H9 (cell line): ENCODE measurements around the gene TRIM40. TPM values are rescaled to one million over a fixed set of nuclear protein-coding genes. Genes with fewer than 3 reads are reported as not detected.

Source experiments
- DNase-seq: peaks from one replicate; pipeline ENCODE4 v3.0.0-alpha.2; 2017
- H2AFZ ChIP-seq: one replicate; pipeline ENCODE4 v1.6.1; 2013; ENCODE audit warnings: mild to moderate bottlenecking, low read length, control low read depth, moderate library complexity
- H2AK5ac ChIP-seq: 2 replicates; pipeline ENCODE4 v1.6.1; 2013; ENCODE audit warnings: low read length, control low read depth, mixed read lengths; ENCODE audit not compliant: insufficient read length
- H2BK120ac ChIP-seq: one replicate; pipeline ENCODE4 v1.6.1; 2013; ENCODE audit warnings: low read depth, mild to moderate bottlenecking, low read length, control low read depth, inconsistent platforms; ENCODE audit not compliant: poor library complexity, severe bottlenecking
- H2BK12ac ChIP-seq: 2 replicates; pipeline ENCODE4 v1.6.1; 2013; ENCODE audit warnings: low read length, control low read depth, mixed read lengths, low read depth; ENCODE audit not compliant: insufficient read length
- H2BK15ac ChIP-seq: 2 replicates; pipeline ENCODE4 v1.6.1; 2013; ENCODE audit warnings: low read depth, low read length, control low read depth
- H2BK20ac ChIP-seq: one replicate; pipeline ENCODE4 v1.6.1; 2013; ENCODE audit warnings: low read depth, mild to moderate bottlenecking, low read length, control low read depth, inconsistent platforms; ENCODE audit not compliant: poor library complexity, severe bottlenecking
- H2BK5ac ChIP-seq: 2 replicates; pipeline ENCODE4 v1.6.1; 2013; ENCODE audit warnings: low read length, control low read depth, mixed read lengths; ENCODE audit not compliant: insufficient read length
- H3K14ac ChIP-seq: 2 replicates; pipeline ENCODE4 v1.6.1; 2013; ENCODE audit warnings: low read length, control low read depth; ENCODE audit not compliant: insufficient read depth
- H3K18ac ChIP-seq: 2 replicates; pipeline ENCODE4 v1.6.1; 2013; ENCODE audit warnings: low read depth, mild to moderate bottlenecking, mixed read lengths, low read length, control low read depth; ENCODE audit not compliant: insufficient read length
- H3K23ac ChIP-seq: 2 replicates; pipeline ENCODE4 v1.6.1; 2013; ENCODE audit warnings: low read length, control low read depth, mixed read lengths, low read depth; ENCODE audit not compliant: insufficient read length
- H3K23me2 ChIP-seq: 2 replicates; pipeline ENCODE4 v1.6.1; 2013; ENCODE audit warnings: low read depth, mild to moderate bottlenecking, mixed read lengths, low read length, control low read depth; ENCODE audit not compliant: insufficient read length, poor library complexity, severe bottlenecking
- H3K27ac ChIP-seq: 2 replicates; pipeline ENCODE4 v1.5.1; 2013; ENCODE audit warnings: low read length, control low read depth, mixed read lengths, low read depth; ENCODE audit not compliant: insufficient read length
- H3K27me3 ChIP-seq: 2 replicates; pipeline ENCODE4 v1.6.1; 2013; ENCODE audit warnings: low read length, control low read depth, inconsistent platforms; ENCODE audit not compliant: insufficient read depth
- H3K4ac ChIP-seq: 2 replicates; pipeline ENCODE4 v1.6.1; 2013; ENCODE audit warnings: low read depth, mild to moderate bottlenecking, control low read depth, inconsistent platforms, low read length, moderate library complexity
- H3K4me1 ChIP-seq: 2 replicates; pipeline ENCODE4 v1.6.1; 2013; ENCODE audit warnings: low read length, control low read depth, inconsistent platforms; ENCODE audit not compliant: insufficient read depth
- H3K4me2 ChIP-seq: 2 replicates; pipeline ENCODE4 v1.6.1; 2013; ENCODE audit warnings: low read length, control low read depth, mixed read lengths; ENCODE audit not compliant: insufficient read length, insufficient read depth
- H3K56ac ChIP-seq: 2 replicates; pipeline ENCODE4 v1.6.1; 2013; ENCODE audit warnings: low read depth, mild to moderate bottlenecking, mixed read lengths, low read length, control low read depth; ENCODE audit not compliant: insufficient read length
- H3K79me1 ChIP-seq: 2 replicates; pipeline ENCODE4 v1.6.1; 2013; ENCODE audit warnings: low read depth, mild to moderate bottlenecking, moderate library complexity, low read length, control low read depth, inconsistent platforms; ENCODE audit not compliant: insufficient read depth, poor library complexity, severe bottlenecking
- H3K79me2 ChIP-seq: 2 replicates; pipeline ENCODE4 v1.6.1; 2013; ENCODE audit warnings: low read length, control low read depth, inconsistent platforms; ENCODE audit not compliant: insufficient read depth
- H3K9ac ChIP-seq: 2 replicates; pipeline ENCODE4 v1.6.1; 2013; ENCODE audit warnings: low read length, control low read depth, mixed read lengths; ENCODE audit not compliant: insufficient read length; ENCODE audit errors: extremely low read depth
- H3K9me3 ChIP-seq: one replicate; pipeline ENCODE4 v1.6.1; 2013; ENCODE audit warnings: low read depth, low read length, inconsistent platforms; ENCODE audit not compliant: control insufficient read depth
- H3T11ph ChIP-seq: one replicate; pipeline ENCODE4 v1.6.1; 2013; ENCODE audit warnings: mild to moderate bottlenecking, low read length, control low read depth, inconsistent platforms
- H4K20me1 ChIP-seq: one replicate; pipeline ENCODE4 v1.6.1; 2013; ENCODE audit not compliant: control insufficient read depth, insufficient read length, insufficient read depth
- H4K5ac ChIP-seq: 2 replicates; pipeline ENCODE4 v1.6.1; 2013; ENCODE audit warnings: low read depth, mild to moderate bottlenecking, mixed read lengths, low read length, control low read depth; ENCODE audit not compliant: insufficient read length
- H4K8ac ChIP-seq: replicated peaks from 2 replicates; pipeline ENCODE4 v1.6.1; 2013; ENCODE audit warnings: low read length, control low read depth, mixed read lengths, low read depth; ENCODE audit not compliant: insufficient read length
- H4K91ac ChIP-seq: 2 replicates; pipeline ENCODE4 v1.6.1; 2013; ENCODE audit warnings: low read depth, mild to moderate bottlenecking, moderate library complexity, mixed read lengths, low read length, control low read depth; ENCODE audit not compliant: insufficient read length
- H3K27ac Mint-ChIP-seq, 3 experiments: 2 replicates in 2 of 3; 3 replicates in 1 of 3; pipeline ENCODE4 v1.8.0; 2020 to 2021; ENCODE audit warnings: mixed read lengths in 3 of 3, mild to moderate bottlenecking in 1 of 3, moderate library complexity in 1 of 3
- H3K27me3 Mint-ChIP-seq: 2 replicates; pipeline ENCODE4 v1.8.0; 2021; ENCODE audit warnings: low read depth, mild to moderate bottlenecking, moderate library complexity, mixed read lengths
- H3K36me3 Mint-ChIP-seq, 3 experiments: 2 replicates in 2 of 3; 3 replicates in 1 of 3; pipeline ENCODE4 v1.8.0; 2020 to 2021; ENCODE audit warnings: low read depth in 3 of 3, mixed read lengths in 3 of 3; ENCODE audit not compliant: insufficient read depth in 1 of 3
- H3K4me1 Mint-ChIP-seq, 2 experiments: 2 replicates each; pipeline ENCODE4 v1.8.0; 2020; ENCODE audit warnings: mixed read lengths in 2 of 2
- H3K4me3 Mint-ChIP-seq, 2 experiments: 2 replicates in 1 of 2; 3 replicates in 1 of 2; pipeline ENCODE4 v1.8.0; 2020 to 2021; ENCODE audit warnings: mild to moderate bottlenecking in 2 of 2, mixed read lengths in 2 of 2, moderate library complexity in 1 of 2
- H3K9me3 Mint-ChIP-seq, 2 experiments: 2 replicates in 1 of 2; 3 replicates in 1 of 2; pipeline ENCODE4 v1.8.0; 2020; ENCODE audit warnings: mild to moderate bottlenecking in 2 of 2, mixed read lengths in 2 of 2, moderate library complexity in 1 of 2
- WGBS: extraction: QIAGEN DNeasy Blood & Tissue Kit; methylation state at CpG from one replicate; pipeline ENCODE4 v1.1.7; 2013; ENCODE audit warnings: missing lambda C conversion rate, low lambda C conversion rate, mixed read lengths; ENCODE audit not compliant: insufficient read length; ENCODE audit errors: extremely low coverage; 5-methylcytosine and 5-hydroxymethylcytosine counted together
- total RNA-seq: library from RNA; stranded (reverse); gene quantifications from 2 replicates; pipeline ENCODE4 v1.2.1, GENCODE V29; 2021
- TF ChIP-seq, protein P1 (sequence below): fragments of 200-600 bp; sonication (generic); conservative IDR thresholded peaks from 3 replicates; pipeline ENCODE4 v1.8.0; 2021; ENCODE audit warnings: antibody characterized with exemption, mild to moderate bottlenecking

The TRIM40 gene
- total RNA-seq, 1 experiment from 2014 or later, result not detected

DNA sequence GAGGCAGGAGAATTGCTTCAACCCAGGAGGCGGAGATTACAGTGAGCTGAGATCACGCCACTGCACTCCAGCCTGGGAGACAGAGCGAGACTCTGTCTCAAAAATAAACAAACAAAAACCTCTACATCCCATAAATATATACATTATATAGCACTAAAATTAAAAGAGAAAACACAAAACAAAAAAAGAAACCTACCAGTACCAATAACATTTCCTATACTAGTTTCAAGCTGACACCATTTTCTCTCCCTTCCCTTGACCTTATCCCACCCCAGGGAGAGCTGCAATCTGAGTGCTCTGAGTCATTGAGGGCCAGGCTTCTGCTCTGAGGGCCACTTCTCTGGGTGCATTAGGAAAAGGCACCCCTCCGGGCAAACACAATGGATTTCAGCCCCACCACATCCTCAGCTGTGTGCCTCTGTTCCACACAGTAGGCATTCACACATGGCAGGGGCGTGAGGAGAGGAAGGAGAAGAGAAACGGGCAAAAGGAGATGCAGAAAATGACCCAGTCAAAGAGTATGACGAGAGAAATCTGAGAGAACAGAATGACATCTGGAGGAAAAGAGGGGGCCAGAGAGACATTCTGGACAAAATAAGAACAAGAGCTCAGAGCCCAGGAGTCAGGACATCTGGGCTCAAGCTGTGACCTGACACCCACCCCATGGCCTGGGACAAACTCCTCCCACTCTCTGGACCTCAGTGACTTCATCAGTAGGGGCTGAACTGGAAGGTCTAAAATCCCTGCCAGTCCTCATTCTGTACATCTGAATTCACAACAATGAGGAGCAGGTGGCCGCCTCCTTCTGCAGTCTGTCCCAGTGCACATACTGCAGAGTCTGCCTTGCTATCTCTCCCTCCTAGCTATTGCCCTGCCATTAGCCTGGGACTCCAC is 59.1 kb downstream of the TRIM40 start:
- H3K79me2 ChIP-seq, result no peaks in the 10 kb centered on the region
- H4K20me1 ChIP-seq, result peaks cover 3% of the 10 kb centered on the region
- H3K27me3 ChIP-seq, result no peaks in the 10 kb centered on the region
- peaks cover 17 to 78% (median 55%) of the 10 kb centered on the region in 3 experiments; a peak in 6 of 7 replicates for H3K36me3 Mint-ChIP-seq
- H3K4ac ChIP-seq, result no peak overlapping the region
- no peak overlapping the region for H3K9ac ChIP-seq
- DNase-seq, result no peak
- H2AK5ac ChIP-seq, result no peak overlapping the region
- H3K4me3 Mint-ChIP-seq, result no peak overlapping the region
- H3K9me3 Mint-ChIP-seq, result no peaks in the 10 kb centered on the region
- no peak overlapping the region for H2BK120ac ChIP-seq
- WGBS, result no CpG with 5 or more reads among the region's 8 CpGs
- H2BK5ac ChIP-seq, result no peak overlapping the region
- no peaks in the 10 kb centered on the region for H3K4me1 ChIP-seq
- no peaks in the 10 kb centered on the region for H3K79me1 ChIP-seq
- no peak overlapping the region for H3K23ac ChIP-seq
- H3K27ac ChIP-seq, result no peak overlapping the region
- no peak overlapping the region for H4K91ac ChIP-seq
- no peak overlapping the region; the same call in 1 of the 2 replicates for H3K14ac ChIP-seq
- H3K18ac ChIP-seq, result no peak overlapping the region
- TF ChIP-seq, protein P1, sequence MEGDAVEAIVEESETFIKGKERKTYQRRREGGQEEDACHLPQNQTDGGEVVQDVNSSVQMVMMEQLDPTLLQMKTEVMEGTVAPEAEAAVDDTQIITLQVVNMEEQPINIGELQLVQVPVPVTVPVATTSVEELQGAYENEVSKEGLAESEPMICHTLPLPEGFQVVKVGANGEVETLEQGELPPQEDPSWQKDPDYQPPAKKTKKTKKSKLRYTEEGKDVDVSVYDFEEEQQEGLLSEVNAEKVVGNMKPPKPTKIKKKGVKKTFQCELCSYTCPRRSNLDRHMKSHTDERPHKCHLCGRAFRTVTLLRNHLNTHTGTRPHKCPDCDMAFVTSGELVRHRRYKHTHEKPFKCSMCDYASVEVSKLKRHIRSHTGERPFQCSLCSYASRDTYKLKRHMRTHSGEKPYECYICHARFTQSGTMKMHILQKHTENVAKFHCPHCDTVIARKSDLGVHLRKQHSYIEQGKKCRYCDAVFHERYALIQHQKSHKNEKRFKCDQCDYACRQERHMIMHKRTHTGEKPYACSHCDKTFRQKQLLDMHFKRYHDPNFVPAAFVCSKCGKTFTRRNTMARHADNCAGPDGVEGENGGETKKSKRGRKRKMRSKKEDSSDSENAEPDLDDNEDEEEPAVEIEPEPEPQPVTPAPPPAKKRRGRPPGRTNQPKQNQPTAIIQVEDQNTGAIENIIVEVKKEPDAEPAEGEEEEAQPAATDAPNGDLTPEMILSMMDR, result no peak
- H3K4me2 ChIP-seq, result no peak overlapping the region
- H3K27me3 Mint-ChIP-seq, result no peaks in the 10 kb centered on the region
- no peak overlapping the region for H3K56ac ChIP-seq
- no peak overlapping the region for H4K8ac ChIP-seq
- H2BK15ac ChIP-seq, result no peak overlapping the region
- H3K4me1 Mint-ChIP-seq, result peaks cover 3 to 5% of the 10 kb centered on the region in 2 experiments; a peak in 3 of 4 replicates
- H3K9me3 ChIP-seq, result no peaks in the 10 kb centered on the region
- no peak overlapping the region for H2BK12ac ChIP-seq
- no peaks in the 10 kb centered on the region for H3K23me2 ChIP-seq
- no peak overlapping the region for H2AFZ ChIP-seq
- H2BK20ac ChIP-seq, result no peak overlapping the region
- no peak overlapping the region for H4K5ac ChIP-seq
- peak overlapping the region in 1 of 3 experiments; percentile 47; a peak in 2 of 7 replicates for H3K27ac Mint-ChIP-seq
- H3T11ph ChIP-seq, result no peak overlapping the region
